ENCODE results near the gene MSH3. TPM values are rescaled to one million over a fixed set of nuclear protein-coding genes. Genes with fewer than 3 reads are reported as not detected.

Gene MSH3
- total RNA-seq, 1 donor from 2014 or later = 8.7 TPM

- Histone ChIP-seq H3K4me1 (no peaks in the 10 kb centered on the region), H3K9me3 (peaks cover 0 to 11% of the 10 kb centered on the region in 2 donors), H3K36me3 (peaks cover 6 to 33% of the 10 kb centered on the region in 2 donors), H3K27me3 (no peaks in the 10 kb centered on the region), H3K4me3 (no peak overlapping the region), H3K27ac (no peak overlapping the region)
- no peak for TF ChIP-seq CTCF (IDR thresholded peaks at IDR 0.05)
- no peak for DNase-seq (ENCODE audit: low spot score in 2 of 2)
- intact Hi-C loops (cut with DNase I) = no loop called here
These were observed 200.1 kb downstream of the MSH3 start for GRCh38 chr5:80854583-80854982.

- Histone ChIP-seq H3K27ac (no peak overlapping the region), H3K4me3 (no peak overlapping the region), H3K27me3 (no peaks in the 10 kb centered on the region), H3K4me1 (no peaks in the 10 kb centered on the region), H3K36me3 (peaks cover 9 to 14% of the 10 kb centered on the region in 2 donors), H3K9me3 (no peaks in the 10 kb centered on the region)
- DNase-seq (ENCODE audit: low spot score in 2 of 2) = no peak
- intact Hi-C loops (cut with DNase I) = no loop called here
- no peak for TF ChIP-seq CTCF (IDR thresholded peaks at IDR 0.05)
These were observed 206.6 kb downstream of the MSH3 start for GRCh38 chr5:80860924-80861613.

DNA sequence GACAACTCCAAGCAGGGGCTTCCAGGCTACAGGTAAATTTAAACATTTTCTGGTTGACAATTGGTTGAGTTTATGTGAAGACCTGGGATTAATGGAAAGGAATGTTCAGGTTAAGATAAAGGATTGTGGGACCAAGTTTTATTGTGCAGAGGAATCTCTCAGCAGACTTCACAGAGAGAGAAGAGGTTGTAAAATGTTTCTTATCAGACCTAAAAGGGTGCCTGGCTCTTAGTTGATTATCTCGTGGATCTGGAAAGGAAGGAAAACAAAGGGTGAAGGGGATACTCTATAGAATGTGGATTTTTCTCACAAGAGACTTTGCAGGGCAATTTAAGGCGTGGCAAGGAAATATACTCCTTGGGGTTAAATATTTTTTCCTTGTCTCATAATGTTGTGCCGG is 209.3 kb downstream of the MSH3 start:
- intact Hi-C loops (cut with DNase I) = no loop called here
- no peak for TF ChIP-seq CTCF (IDR thresholded peaks at IDR 0.05)
- Histone ChIP-seq H3K9me3 (no peaks in the 10 kb centered on the region), H3K27me3 (no peaks in the 10 kb centered on the region), H3K4me3 (no peak overlapping the region), H3K4me1 (no peaks in the 10 kb centered on the region), H3K36me3 (peaks cover 12 to 13% of the 10 kb centered on the region in 2 donors), H3K27ac (no peak overlapping the region)
- no peak for DNase-seq (ENCODE audit: low spot score in 2 of 2)

- intact Hi-C loops (cut with DNase I) = no loop called here
- no peak for TF ChIP-seq CTCF (IDR thresholded peaks at IDR 0.05)
- no peak for DNase-seq (ENCODE audit: low spot score in 2 of 2)
- Histone ChIP-seq H3K36me3 (peaks cover 12 to 13% of the 10 kb centered on the region in 2 donors), H3K27me3 (no peaks in the 10 kb centered on the region), H3K9me3 (no peaks in the 10 kb centered on the region), H3K4me1 (no peaks in the 10 kb centered on the region), H3K4me3 (no peak overlapping the region), H3K27ac (no peak overlapping the region)
These were observed 209.7 kb downstream of the MSH3 start for GRCh38 chr5:80864109-80864508.

- DNase-seq (ENCODE audit: low spot score in 2 of 2) = no peak
- no peak overlapping the region for H3K4me3 ChIP-seq
- intact Hi-C loops (cut with DNase I) = no loop called here
- peaks cover 12 to 13% of the 10 kb centered on the region in 2 donors for H3K36me3 ChIP-seq
- TF ChIP-seq CTCF (IDR thresholded peaks at IDR 0.05) = no peak
- H3K4me1 ChIP-seq = no peaks in the 10 kb centered on the region
- no peaks in the 10 kb centered on the region for H3K27me3 ChIP-seq
- H3K27ac ChIP-seq = no peak overlapping the region
- no peaks in the 10 kb centered on the region for H3K9me3 ChIP-seq
These were observed 210.4 kb downstream of the MSH3 start for GRCh38 chr5:80864706-80865435.

Measured in ascending aorta (tissue), 2 donors.